SK-N-SH (cell line): Measurements from ENCODE around the gene OLFML3. TPM values are rescaled to one million over a fixed set of nuclear protein-coding genes. Genes with fewer than 3 reads are reported as not detected.

Source experiments
- CTCF ChIA-PET: fragments of 300-600, 350-600 bp; formaldehyde crosslinking; extraction: SDS; loops from one replicate; lab custom pipeline; 2021; lab: Yijun Ruan, JAX
- POLR2A ChIA-PET: fragments of 350-600 bp; sonication (Branson Sonifier 250); formaldehyde crosslinking; extraction: SDS; loops from one replicate; lab custom pipeline; 2020; ENCODE audit warnings: antibody characterized with exemption, inconsistent platforms; lab: Yijun Ruan, JAX
- DNase-seq: peaks from one replicate; pipeline ENCODE4 v3.0.0; 2012
- H2AFZ ChIP-seq: fragments of 200-600 bp; sonication (generic); 2 replicates; pipeline ENCODE4 v1.8.1; 2016; ENCODE audit warnings: antibody characterized with exemption, mild to moderate bottlenecking, low read depth
- H3F3A ChIP-seq: fragments of 200-600 bp; sonication (generic); replicated peaks from 2 replicates; pipeline ENCODE3; 2016; ENCODE audit warnings: antibody characterized with exemption, mild to moderate bottlenecking; ENCODE audit not compliant: insufficient read depth
- H3K27ac ChIP-seq, 2 experiments: fragments of 200-500 bp in 1 of 2; fragments of 200-600 bp in 1 of 2; sonication (Bioruptor generic) in 1 of 2; sonication (generic), shearing (Covaris generic) in 1 of 2; 2 replicates each; pipeline versions ENCODE4 v1.5.1 to v1.6.1; 2014 to 2016; ENCODE audit warnings: low read depth in 2 of 2, inconsistent platforms in 1 of 2, low read length in 1 of 2, mild to moderate bottlenecking in 1 of 2, mixed read lengths in 1 of 2
- H3K27me3 ChIP-seq: fragments of 200-600 bp; sonication (generic), shearing (Covaris generic); 2 replicates; pipeline ENCODE4 v1.6.1; 2016; ENCODE audit warnings: mixed run types; ENCODE audit not compliant: insufficient read depth
- H3K36me3 ChIP-seq, 2 experiments: fragments of 200-500 bp in 1 of 2; fragments of 200-600 bp in 1 of 2; sonication (Bioruptor generic) in 1 of 2; sonication (generic) in 1 of 2; replicated peaks in 1 of 2; 2 replicates each; pipeline versions ENCODE3 to v1.5.1; 2014 to 2016; ENCODE audit warnings: low read length in 1 of 2, mild to moderate bottlenecking in 1 of 2; ENCODE audit not compliant: insufficient read depth in 2 of 2, control insufficient read depth in 1 of 2
- H3K4me1 ChIP-seq, 2 experiments: fragments of 200-500 bp in 1 of 2; fragments of 200-600 bp in 1 of 2; sonication (Bioruptor generic) in 1 of 2; sonication (generic), shearing (Covaris generic) in 1 of 2; 2 replicates each; pipeline versions ENCODE4 v1.5.1 to v1.6.1; 2014 to 2016; ENCODE audit warnings: low read depth in 1 of 2, low read length in 1 of 2, mixed run types in 1 of 2; ENCODE audit not compliant: insufficient read depth in 2 of 2, control insufficient read depth in 1 of 2
- H3K4me2 ChIP-seq: fragments of 200-600 bp; sonication (generic), shearing (Covaris generic); 2 replicates; pipeline ENCODE4 v1.6.1; 2017; ENCODE audit warnings: mixed run types
- H3K4me3 ChIP-seq, 2 experiments: fragments of 200-500 bp in 1 of 2; fragments of 200-600 bp in 1 of 2; sonication (Bioruptor generic) in 1 of 2; sonication (generic), shearing (Covaris generic) in 1 of 2; 2 replicates each; pipeline versions ENCODE4 v1.5.1 to v1.8.1; 2014 to 2016; ENCODE audit warnings: low read depth in 2 of 2, inconsistent platforms in 1 of 2, low read length in 1 of 2, mild to moderate bottlenecking in 1 of 2, mixed read lengths in 1 of 2, moderate library complexity in 1 of 2
- H3K79me2 ChIP-seq: fragments of 200-600 bp; sonication (generic); 2 replicates; pipeline ENCODE4 v1.8.1; 2017; ENCODE audit warnings: mild to moderate bottlenecking; ENCODE audit not compliant: insufficient read depth
- H3K9ac ChIP-seq: fragments of 200-600 bp; sonication (generic); 2 replicates; pipeline ENCODE4 v1.6.1; 2017; ENCODE audit warnings: mixed run types
- H3K9me2 ChIP-seq: fragments of 200-600 bp; sonication (generic); 2 replicates; pipeline ENCODE4 v1.6.1; 2017; ENCODE audit warnings: mixed run types
- H3K9me3 ChIP-seq: fragments of 200-600 bp; sonication (generic); 2 replicates; pipeline ENCODE4 v1.6.1; 2017; ENCODE audit warnings: mixed run types, mild to moderate bottlenecking, moderate library complexity
- H4K20me1 ChIP-seq: fragments of 200-600 bp; sonication (generic); 2 replicates; pipeline ENCODE4 v1.6.1; 2017; ENCODE audit warnings: mild to moderate bottlenecking, mixed run types; ENCODE audit not compliant: insufficient read depth
- CHD2 ChIP-seq: fragments of 150-350 bp; IDR thresholded peaks from 2 replicates; pipeline ENCODE4 v1.6.1; 2018; ENCODE audit warnings: low read length; ENCODE audit not compliant: partially characterized antibody
- CTCF ChIP-seq: fragments of 200-600 bp; sonication (generic); IDR thresholded peaks from 2 replicates; pipeline ENCODE4 v1.6.1; 2017; ENCODE audit warnings: antibody characterized with exemption, mild to moderate bottlenecking, moderate library complexity
- EP300 ChIP-seq, 2 experiments: IDR thresholded peaks; 2 replicates each; pipeline versions ENCODE4 v1.4.0 to v1.6.1; 2012; ENCODE audit warnings: borderline replicate concordance in 1 of 2, low read depth in 1 of 2, low read length in 1 of 2
- FOSL2 ChIP-seq: IDR thresholded peaks from 2 replicates; pipeline ENCODE4 v1.4.0; 2012; ENCODE audit warnings: low read depth, mild to moderate bottlenecking, moderate library complexity, borderline replicate concordance
- FOXM1 ChIP-seq: IDR thresholded peaks from 2 replicates; pipeline ENCODE4 v1.4.0; 2012; ENCODE audit warnings: low read depth, mild to moderate bottlenecking
- GABPA ChIP-seq: IDR thresholded peaks from 2 replicates; pipeline ENCODE4 v1.4.0; 2012; ENCODE audit warnings: low read depth, mild to moderate bottlenecking
- IRF3 ChIP-seq: fragments of 150-350 bp; IDR thresholded peaks from 2 replicates; pipeline ENCODE4 v1.6.1; 2016; ENCODE audit warnings: mild to moderate bottlenecking, low read depth, low read length
- MAX ChIP-seq: IDR thresholded peaks from 2 replicates; pipeline ENCODE4 v1.4.0; 2012; ENCODE audit warnings: low read depth
- MEF2A ChIP-seq: IDR thresholded peaks from 2 replicates; pipeline ENCODE4 v1.4.0; 2012; ENCODE audit warnings: low read depth, borderline replicate concordance
- MXI1 ChIP-seq: IDR thresholded peaks from 2 replicates; pipeline ENCODE4 v1.6.1; 2012; ENCODE audit warnings: mild to moderate bottlenecking, low read depth, low read length, improper control_type of control experiment
- POLR2AphosphoS5 ChIP-seq: IDR thresholded peaks from 2 replicates; pipeline ENCODE4 v1.6.1; 2012; ENCODE audit warnings: low read depth, low read length
- RAD21 ChIP-seq: IDR thresholded peaks from 2 replicates; pipeline ENCODE4 v1.6.1; 2012; ENCODE audit warnings: mild to moderate bottlenecking, low read length
- RCOR1 ChIP-seq: fragments of 150-350 bp; IDR thresholded peaks from 2 replicates; pipeline ENCODE4 v1.6.1; 2017; ENCODE audit warnings: antibody characterized with exemption, low read length
- SIN3A ChIP-seq: IDR thresholded peaks from 2 replicates; pipeline ENCODE4 v1.6.1; 2012; ENCODE audit warnings: low read depth, mild to moderate bottlenecking, low read length, moderate library complexity, borderline replicate concordance
- TCF12 ChIP-seq: IDR thresholded peaks from 2 replicates; pipeline ENCODE4 v1.4.0; 2012
- TEAD4 ChIP-seq: IDR thresholded peaks from 2 replicates; pipeline ENCODE4 v1.4.0; 2012; ENCODE audit warnings: mild to moderate bottlenecking, borderline replicate concordance; ENCODE audit not compliant: insufficient read depth
- USF1 ChIP-seq: IDR thresholded peaks from 2 replicates; pipeline ENCODE4 v1.4.0; 2012; ENCODE audit warnings: low read depth, borderline replicate concordance
- USF2 ChIP-seq: fragments of 150-350 bp; IDR thresholded peaks from 2 replicates; pipeline ENCODE4 v1.6.1; 2017; ENCODE audit warnings: antibody characterized with exemption, low read length, low read depth, borderline replicate concordance
- YY1 ChIP-seq: IDR thresholded peaks from 2 replicates; pipeline ENCODE4 v1.4.0; 2012; ENCODE audit warnings: low read depth, mild to moderate bottlenecking
- ZBTB33 ChIP-seq: IDR thresholded peaks from 2 replicates; pipeline ENCODE4 v1.4.0; 2012; ENCODE audit warnings: low read depth, borderline replicate concordance
- polyA plus RNA-seq, 3 experiments: library from polyadenylated mRNA; depleted of rRNA; stranded (reverse); fragments of >200 nt; gene quantifications; 2 replicates each; pipeline ENCODE4 v1.2.3, GENCODE V29; 2012

The OLFML3 gene
- polyA plus RNA-seq, 1 of the 3 experiments (the other 2 are of a cell fraction) = 26.1 TPM

- H3K4me3 ChIP-seq = no peak overlapping the region
- peaks cover 94% of the 10 kb centered on the region for H3K79me2 ChIP-seq
- H4K20me1 ChIP-seq = peaks cover 54% of the 10 kb centered on the region
- H3K4me2 ChIP-seq = no peak overlapping the region
- no peaks in the 10 kb centered on the region for H3K9me2 ChIP-seq
- H3K4me1 ChIP-seq = peaks cover 3 to 16% of the 10 kb centered on the region in 2 experiments; a peak in 3 of 4 replicates
- H2AFZ ChIP-seq = no peak overlapping the region
- no peaks in the 10 kb centered on the region for H3K27me3 ChIP-seq
- H3K9ac ChIP-seq = no peak overlapping the region
- peaks cover 9% of the 10 kb centered on the region for H3F3A ChIP-seq
- no peak overlapping the region for H3K27ac ChIP-seq
- H3K9me3 ChIP-seq = no peaks in the 10 kb centered on the region
- no peak for DNase-seq
- POLR2A ChIA-PET = no interaction called here
- H3K36me3 ChIP-seq = peaks cover 17 to 24% of the 10 kb centered on the region in 2 experiments
- TF ChIP-seq TCF12 (no peak), ZBTB33 (no peak), RCOR1 (no peak), FOXM1 (no peak), RAD21 (no peak)
- CTCF ChIA-PET = no interaction called here
These were observed 36.7 kb upstream of the OLFML3 start for GRCh38 chr1:113942527-113942926.

GRCh38 chr1:113943028-113943811, 36.1 kb upstream of the OLFML3 start:
- no peak overlapping the region for H2AFZ ChIP-seq
- no peak for DNase-seq
- CTCF ChIA-PET = no interaction called here
- TF ChIP-seq RAD21 = no peak
- TF ChIP-seq USF2 = no peak
- no peak for TF ChIP-seq EP300 (IDR thresholded peaks at IDR 0.05; ENCODE audit: borderline replicate concordance in 1 of 2, low read depth in 1 of 2, low read length in 1 of 2)
- TF ChIP-seq CHD2 = no peak
- TF ChIP-seq FOSL2 = no peak
- no peak for TF ChIP-seq MXI1
- TF ChIP-seq USF1 = no peak
- TF ChIP-seq GABPA = no peak
- TF ChIP-seq TEAD4 = no peak
- TF ChIP-seq IRF3 = no peak
- TF ChIP-seq YY1 = no peak
- no peak for TF ChIP-seq MEF2A
- TF ChIP-seq CTCF = no peak
- no peak for TF ChIP-seq SIN3A
- TF ChIP-seq POLR2AphosphoS5 = no peak
- no peak for TF ChIP-seq MAX
- TF ChIP-seq TCF12 = no peak

More at GRCh38 chr1:113943028-113943811, 36.1 kb upstream of the OLFML3 start:
- Histone ChIP-seq H3K27me3 (no peaks in the 10 kb centered on the region), H3K4me1 (peaks cover 3 to 19% of the 10 kb centered on the region in 2 experiments; a peak in 3 of 4 replicates), H3K4me2 (no peak overlapping the region), H3K27ac (no peak overlapping the region), H3K4me3 (no peak overlapping the region), H3K9me2 (no peaks in the 10 kb centered on the region), H3F3A (peaks cover 9% of the 10 kb centered on the region), H3K36me3 (peaks cover 17 to 24% of the 10 kb centered on the region in 2 experiments), H3K9me3 (no peaks in the 10 kb centered on the region), H3K9ac (no peak overlapping the region), H3K79me2 (peaks cover 94% of the 10 kb centered on the region), H4K20me1 (peaks cover 47% of the 10 kb centered on the region)
- POLR2A ChIA-PET = no interaction called here
